Stimulated activated CD4-positive, alpha-beta T cell treated with anti-CD3 and anti-CD28 coated beads, Interleukin-1b, Interleukin-23, amount 100 ng/mL, for 1 hour (primary cell): ENCODE results near the gene MACROH2A1.

ENCODE experiments used
- DNase-seq, 2 donors: peaks; one replicate each; pipeline ENCODE4 v3.0.0-alpha.2; 2020; ENCODE audit warnings: low read depth in 2 of 2

Gene MACROH2A1

GRCh38 chr5:135396459-135397055 lies 2.5 kb downstream of the MACROH2A1 start:
- DNase-seq = no peak

- no peak for DNase-seq
These were observed 3.2 kb downstream of the MACROH2A1 start for GRCh38 chr5:135395866-135396265.

- no peak for DNase-seq
These were observed 3.6 kb downstream of the MACROH2A1 start for GRCh38 chr5:135395451-135395850.

- no peak for DNase-seq
These were observed 4.9 kb downstream of the MACROH2A1 start for GRCh38 chr5:135394095-135394494.

DNA sequence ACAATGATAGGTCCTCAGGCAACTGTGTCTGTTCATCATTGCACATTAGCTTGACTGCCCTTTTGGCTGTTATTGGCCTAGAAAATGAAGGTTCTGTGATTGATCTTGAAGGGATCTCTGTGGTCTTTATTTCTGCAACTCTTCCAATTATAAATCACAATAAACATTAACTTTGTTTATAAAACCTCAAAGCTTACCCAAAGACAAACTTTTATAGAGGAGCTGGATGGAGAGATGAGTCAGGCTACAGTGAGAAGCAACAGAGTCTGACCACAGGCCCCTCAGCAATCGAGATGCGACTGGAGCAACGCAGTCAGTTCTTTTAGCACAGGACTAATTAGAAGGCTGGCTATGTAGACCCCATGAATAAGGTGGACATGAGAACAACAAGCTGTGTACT lies 5.3 kb downstream of the MACROH2A1 start:
- no peak for DNase-seq

GRCh38 chr5:135393229-135393628 lies 5.8 kb downstream of the MACROH2A1 start:
- DNase-seq = no peak

DNA sequence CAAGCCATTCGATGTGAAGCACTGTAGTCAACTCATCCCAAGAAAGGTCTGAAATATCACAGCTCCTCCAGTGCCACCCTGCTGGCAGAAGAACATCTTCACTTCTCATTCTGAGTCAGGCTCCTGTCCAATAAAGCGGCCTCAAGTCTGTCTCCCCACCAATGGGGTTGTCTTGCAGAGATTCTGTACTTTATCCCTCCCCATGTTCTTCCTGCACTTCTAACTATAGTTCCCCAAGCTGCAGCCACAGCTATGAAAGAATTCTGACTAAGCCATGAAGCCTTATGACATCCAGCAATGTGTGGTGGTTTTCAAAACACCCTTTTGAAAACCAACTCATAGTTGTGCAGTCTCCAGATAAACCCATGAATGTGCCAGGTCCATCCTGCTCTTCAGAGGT lies 6.8 kb downstream of the MACROH2A1 start:
- no peak for DNase-seq

- DNase-seq = no peak
These were observed 7.2 kb downstream of the MACROH2A1 start for GRCh38 chr5:135391869-135392255.

DNA sequence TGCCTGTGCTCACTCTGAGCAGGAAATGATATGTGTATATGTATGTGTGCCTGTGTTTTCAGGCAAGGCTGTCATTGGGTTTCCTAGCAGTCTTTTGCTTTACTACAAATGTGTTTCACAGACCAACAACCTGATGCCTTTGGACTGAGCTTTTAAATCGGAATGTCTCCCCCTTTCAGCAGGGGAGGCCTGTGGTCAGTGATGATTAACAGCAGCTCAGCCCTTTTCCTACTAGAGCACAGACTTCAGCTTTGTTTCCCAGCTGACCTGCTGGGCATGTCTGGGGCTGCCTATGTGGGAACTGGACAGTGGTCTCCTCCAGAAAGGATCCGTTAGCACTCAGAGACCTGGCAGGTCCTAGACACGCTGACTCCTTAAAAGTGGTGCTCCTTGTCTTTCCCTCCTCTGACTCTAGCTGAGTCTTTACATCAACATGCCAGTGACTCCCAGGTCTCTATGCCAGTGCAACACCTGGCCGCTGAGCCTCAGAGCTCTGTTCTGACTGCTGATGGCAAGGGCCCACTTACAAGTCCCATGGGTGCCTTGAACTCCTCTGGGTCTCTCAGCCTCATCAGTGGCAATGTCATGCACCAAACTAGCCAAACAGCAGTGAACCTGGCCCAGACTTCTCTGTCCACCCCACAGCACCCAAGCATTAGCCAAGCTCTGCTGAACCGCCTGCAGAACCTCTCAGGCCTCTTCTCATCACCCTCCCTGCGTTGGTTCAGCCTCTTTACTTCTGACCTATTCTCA lies 7.7 kb downstream of the MACROH2A1 start:
- no peak for DNase-seq

- DNase-seq = no peak
These were observed 10.1 kb downstream of the MACROH2A1 start for GRCh38 chr5:135388860-135389435.

- no peak for DNase-seq
These were observed 11.4 kb downstream of the MACROH2A1 start for GRCh38 chr5:135387629-135387960.

- no peak for DNase-seq
These were observed 12.0 kb downstream of the MACROH2A1 start for GRCh38 chr5:135386886-135387628.

GRCh38 chr5:135386096-135386495 lies 12.9 kb downstream of the MACROH2A1 start:
- DNase-seq = no peak

- no peak for DNase-seq
These were observed 13.5 kb downstream of the MACROH2A1 start for GRCh38 chr5:135385576-135385975.

DNA sequence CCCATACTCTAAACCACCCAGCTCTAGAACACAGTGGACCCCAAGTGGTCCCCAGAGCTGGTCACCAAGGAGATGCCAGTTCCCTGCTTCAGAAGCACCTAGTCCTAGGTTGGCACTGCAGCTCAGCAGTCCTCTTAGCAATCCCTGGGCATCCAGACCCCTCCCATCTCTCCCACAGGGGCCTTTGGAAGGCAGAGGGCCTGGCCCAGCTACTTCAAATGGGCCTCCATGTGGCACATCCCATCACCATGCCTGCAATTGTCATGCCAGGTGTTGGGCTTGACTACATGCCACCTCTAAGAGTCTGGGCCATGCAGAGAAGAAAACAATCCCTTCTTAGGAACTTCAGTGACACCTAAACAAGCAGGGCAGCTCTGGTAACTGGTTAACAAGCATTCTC lies 14.1 kb downstream of the MACROH2A1 start:
- no peak for DNase-seq

GRCh38 chr5:135383803-135384495 lies 15.1 kb downstream of the MACROH2A1 start:
- no peak for DNase-seq

DNA sequence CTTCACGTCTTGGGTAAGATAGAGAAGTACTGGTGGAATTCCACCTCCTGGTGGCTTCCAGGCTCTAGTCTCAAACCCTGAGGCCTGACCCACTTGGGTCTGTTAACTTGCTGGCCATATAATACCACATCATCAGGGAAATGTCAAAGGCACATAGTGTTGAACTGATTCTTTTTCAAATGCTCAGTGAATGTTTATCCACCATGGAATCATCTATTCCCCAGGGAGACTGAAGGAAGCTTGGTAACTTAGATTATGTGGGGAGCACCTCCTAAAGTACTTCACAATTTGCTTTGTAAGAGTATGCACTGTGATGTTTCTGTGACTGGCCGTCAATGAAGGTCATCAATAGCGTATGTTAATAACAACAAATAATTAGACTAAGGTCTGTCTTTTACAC lies 16.1 kb downstream of the MACROH2A1 start:
- DNase-seq = no peak

DNA sequence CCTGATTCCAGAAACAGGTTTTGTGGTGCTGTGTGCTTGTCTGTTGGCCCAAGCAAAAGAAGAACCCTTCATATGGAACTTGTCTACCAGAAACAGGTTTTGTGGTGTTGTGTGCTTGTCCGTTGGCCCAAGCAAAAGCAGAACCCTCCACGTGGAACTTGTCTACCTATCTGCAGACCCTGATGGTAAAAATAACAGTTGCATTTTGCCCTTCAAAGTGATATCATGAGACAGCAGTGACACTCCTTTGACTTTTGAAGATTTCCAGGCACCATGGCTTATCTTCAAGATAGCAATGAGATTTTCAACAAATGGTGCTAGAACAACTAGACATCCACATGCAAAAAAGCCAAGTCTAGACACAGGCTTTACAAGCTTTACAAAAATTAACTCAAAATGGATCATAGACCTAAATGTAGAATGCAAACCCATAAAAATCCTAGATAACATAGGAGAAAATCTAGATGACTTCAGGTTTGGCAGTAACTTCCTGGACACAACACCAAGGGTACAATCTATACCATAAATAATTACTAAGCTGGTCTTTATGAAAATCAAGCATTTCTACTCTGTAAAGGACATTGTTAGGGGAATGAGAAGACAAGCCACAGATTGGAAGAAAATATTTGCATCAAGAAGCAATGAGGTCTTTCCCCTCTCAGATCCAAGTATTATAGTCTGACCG lies 16.8 kb downstream of the MACROH2A1 start:
- DNase-seq = no peak

- no peak for DNase-seq
These were observed 19.9 kb downstream of the MACROH2A1 start for GRCh38 chr5:135379046-135379654.

DNA sequence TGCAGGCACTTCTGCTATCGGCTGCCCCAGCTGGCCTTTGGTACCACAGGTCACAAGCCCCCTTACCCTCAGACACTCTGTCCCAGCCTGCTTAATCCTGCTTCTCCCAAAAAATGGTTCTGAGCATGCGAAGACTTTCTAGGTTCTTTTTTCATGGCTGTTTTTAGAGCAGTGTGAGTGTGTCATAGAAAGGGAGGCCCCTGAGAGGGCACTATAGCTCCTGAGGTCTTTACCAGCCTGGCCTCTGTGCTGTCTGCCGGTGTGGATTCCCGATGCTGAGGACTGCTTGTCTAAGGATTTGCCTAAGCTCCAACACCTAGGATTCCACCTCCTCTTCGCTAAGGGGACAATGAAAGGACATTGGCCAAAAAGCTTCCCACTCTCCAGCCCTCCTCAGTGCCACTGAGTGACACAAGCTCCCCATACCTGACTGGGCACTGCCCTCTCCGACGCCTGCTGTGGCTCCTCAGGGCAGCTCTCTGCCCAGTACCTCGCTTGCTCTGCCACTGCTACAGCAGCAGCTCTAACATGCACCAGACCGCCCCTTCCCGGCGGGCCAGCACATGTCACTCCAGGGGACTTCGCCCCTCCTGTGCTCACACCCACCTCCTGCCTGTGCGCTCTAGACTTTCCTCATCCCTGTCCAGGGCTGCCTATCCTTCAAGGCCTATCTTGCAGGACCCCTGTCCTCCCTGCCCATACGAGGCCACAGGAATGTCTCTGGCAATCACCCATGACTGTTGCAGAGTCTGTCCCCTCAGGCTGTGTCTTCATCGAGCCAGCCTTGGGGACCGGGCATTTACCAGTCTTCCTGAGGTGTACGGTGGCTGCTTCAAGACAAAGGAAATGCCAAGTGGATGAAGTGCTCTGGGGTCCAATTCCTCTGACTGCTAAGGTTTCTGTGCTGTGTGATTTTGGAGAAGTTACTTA lies 21.0 kb downstream of the MACROH2A1 start:
- DNase-seq = no peak
